HG03060 (cell line): ENCODE measurements around the gene CAV2.

ENCODE experiments used
- ATAC-seq: cut with Tn5 transposase; IDR thresholded peaks from one replicate; pipeline ENCODE4 v1.9.1; 2021; ENCODE audit warnings: low read depth, moderate number of reproducible peaks; ENCODE audit not compliant: unreplicated experiment

CAV2 gene

GRCh38 chr7:116494472-116494871 lies 5.1 kb upstream of the CAV2 start:
- no peak for ATAC-seq

DNA sequence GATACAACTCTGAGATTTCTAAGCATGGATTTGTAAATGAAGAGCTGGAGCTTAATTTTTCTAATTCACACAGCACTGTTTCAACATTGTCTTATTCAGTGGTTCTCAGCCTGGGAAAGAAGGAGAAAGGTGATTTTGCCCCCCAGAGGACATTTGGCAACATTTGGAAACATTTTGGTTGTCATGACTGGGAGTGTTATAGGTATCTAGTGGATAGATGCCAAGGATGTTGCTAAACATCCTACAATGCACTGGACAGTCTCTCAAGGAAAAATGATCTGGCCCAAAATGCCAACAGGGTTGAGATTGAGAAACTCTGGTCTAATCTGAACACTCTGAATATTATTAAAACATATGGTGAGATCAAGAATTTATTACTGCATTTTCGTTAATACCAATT lies 3.8 kb upstream of the CAV2 start:
- no peak for ATAC-seq

GRCh38 chr7:116496653-116497052 lies 2.9 kb upstream of the CAV2 start:
- ATAC-seq, result no peak

GRCh38 chr7:116497708-116498107 lies 1.8 kb upstream of the CAV2 start:
- no peak for ATAC-seq

- ATAC-seq, result no peak
These were observed 728 bp downstream of the CAV2 start for GRCh38 chr7:116500078-116500853.

DNA sequence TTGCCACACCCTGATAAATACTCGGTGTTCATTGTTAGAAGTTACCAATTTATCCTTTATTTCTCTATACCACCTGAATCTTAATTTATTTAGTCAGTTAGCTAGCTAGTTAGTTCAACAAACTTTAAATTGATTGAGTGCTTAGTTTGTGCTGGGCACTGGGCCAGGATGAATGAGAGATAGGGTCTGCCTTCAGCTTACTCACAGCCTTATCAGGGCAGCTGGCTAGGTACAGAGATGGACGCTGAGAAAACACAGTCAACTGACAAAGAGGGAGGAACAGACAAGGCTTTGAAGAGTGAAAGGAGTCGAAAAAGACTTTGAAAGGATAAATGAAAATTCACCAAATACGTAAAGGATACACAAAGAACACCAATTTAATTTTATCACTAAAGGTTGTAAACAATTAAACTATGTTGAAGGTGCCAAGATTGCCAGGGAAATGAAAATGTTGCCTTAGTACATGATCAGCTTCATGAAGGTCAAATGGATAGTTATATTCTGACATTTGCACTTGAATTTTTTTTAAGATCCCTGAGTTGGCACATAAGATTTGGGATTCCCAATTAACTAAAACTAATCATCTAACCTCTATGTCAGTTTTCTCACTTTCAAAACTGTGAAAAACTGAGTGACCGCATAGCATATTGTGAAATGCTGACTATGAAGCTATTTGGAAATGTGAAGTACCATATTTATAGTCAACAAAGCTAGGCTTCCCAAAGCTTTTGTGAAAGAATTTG lies 2.1 kb downstream of the CAV2 start:
- ATAC-seq, result no peak

DNA sequence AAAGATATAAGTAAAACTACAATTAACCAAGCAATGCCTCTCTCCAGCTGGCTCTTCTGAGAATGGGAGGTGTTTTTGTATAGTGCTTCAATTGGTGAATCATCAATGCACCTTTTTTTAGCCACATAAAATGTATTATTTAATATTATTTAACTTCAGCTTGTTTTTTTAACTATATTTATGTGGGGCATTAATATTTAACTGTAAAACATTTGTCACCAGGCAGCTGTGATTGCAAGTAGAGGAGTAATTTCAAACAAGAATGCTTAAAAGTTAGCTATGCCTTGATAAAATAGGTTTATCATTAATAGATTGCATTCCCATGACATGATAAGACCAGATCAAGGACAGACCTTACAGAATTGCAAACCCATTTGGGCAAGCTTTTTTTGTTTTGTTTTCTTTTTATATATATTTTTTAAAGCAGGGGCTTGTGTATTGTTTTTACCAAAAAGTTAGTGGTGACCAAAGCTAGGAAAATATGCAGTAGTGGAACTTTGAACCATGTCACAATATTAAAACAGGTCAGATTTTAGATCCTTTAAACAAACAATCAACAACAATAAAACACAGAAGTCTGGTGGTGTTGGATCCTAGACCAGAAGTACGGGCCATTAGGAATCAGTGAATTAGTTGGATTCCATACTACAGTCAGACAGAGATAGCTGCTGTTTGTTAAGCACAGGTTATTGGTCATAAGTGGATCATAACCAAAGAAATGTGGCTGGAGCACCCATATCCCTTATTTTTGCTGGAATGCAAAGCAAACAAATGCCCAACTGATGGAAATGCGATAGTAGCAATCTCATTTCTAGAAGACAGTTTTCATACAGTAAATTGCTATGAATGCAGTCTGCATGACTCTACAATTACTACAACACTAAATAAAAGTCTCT lies 2.9 kb downstream of the CAV2 start:
- no peak for ATAC-seq

DNA sequence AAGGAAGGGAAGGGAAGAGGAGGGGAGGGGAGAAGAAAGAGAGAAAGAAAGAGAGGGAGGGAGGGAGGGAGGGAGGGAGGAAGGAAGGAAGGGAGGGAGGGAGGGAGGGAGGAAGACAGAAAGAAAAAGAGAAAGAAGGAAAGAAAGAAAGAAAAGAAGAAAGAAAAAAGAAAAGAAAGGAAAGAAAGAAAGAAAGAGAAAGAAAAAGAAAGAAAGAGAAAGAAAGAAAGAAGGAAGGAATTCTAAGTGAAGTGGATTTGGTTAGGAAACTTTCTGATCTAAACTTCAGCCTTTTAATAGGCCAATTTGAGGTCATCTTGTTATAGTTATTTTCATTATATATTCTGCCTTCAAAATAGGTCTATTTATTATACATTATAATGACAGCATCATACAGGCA lies 4.3 kb downstream of the CAV2 start:
- ATAC-seq, result no peak

DNA sequence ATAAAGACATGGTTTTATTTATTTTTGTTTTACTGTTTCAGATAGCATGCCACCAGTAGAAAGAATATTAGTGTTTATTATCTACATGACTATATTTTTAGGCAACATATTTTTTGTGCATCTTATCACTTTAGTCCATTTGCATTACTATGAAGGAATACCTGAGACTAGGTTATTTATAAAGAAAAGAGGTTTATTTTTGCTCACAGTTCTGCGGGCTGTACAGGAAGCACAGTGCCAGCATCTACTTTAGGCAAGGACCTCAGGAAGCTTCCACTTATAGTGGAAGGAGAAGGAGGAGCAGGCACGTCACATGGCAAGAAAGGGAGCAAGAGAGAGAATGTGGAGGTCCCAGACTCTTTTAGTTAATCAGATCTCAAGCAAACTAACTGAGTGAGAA lies 5.7 kb downstream of the CAV2 start:
- no peak for ATAC-seq

- no peak for ATAC-seq
These were observed 6.3 kb downstream of the CAV2 start for GRCh38 chr7:116505823-116506222.

- no peak for ATAC-seq
These were observed 10.5 kb downstream of the CAV2 start for GRCh38 chr7:116509982-116510579.

- ATAC-seq, result no peak
These were observed 11.3 kb downstream of the CAV2 start for GRCh38 chr7:116510795-116511194.

DNA sequence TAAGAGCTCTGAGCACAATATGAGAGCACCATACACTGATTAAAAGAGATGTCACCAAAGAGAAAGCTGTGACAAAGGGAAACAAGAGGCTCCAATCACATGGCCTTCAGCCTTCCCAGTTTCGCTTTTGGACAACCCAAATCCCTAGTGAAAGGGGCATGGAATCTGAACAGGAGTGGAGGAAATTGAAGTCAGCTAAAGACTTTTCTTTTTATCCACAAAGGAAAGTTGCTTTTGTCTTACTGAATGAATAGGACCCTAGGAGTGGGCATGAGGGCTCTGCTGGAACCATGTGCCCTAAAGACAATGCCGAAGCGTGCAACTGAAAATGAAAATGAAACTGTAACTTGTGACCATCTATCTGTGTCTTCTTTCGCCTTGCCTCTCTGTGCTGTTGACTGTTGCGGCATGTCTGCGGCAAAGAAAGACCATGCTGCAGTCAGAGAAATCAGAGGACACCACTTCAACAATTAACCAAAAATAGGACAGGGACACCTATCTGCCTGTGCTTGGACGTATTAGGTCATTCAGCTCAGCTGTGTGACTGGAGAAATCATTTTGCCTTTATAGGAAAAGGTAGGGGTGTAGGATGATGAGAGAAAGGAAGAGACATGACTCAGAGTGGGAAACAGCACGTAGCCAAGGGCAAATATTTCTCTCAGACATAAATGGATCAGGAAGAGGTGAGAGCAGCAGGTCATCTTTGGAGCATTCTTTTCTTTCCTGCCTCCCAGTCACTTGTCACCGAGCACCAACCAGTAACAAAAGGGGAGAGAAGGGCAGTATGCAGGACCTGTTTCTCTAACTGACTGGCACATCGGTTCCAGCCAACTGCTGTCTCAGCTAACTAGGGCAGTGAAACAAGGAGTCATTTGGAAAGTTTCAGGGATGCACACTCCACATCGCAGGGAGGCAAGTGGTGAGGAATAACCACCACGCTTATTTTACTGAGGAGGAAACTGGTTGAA lies 12.3 kb downstream of the CAV2 start:
- peak; percentile 97 for ATAC-seq

DNA sequence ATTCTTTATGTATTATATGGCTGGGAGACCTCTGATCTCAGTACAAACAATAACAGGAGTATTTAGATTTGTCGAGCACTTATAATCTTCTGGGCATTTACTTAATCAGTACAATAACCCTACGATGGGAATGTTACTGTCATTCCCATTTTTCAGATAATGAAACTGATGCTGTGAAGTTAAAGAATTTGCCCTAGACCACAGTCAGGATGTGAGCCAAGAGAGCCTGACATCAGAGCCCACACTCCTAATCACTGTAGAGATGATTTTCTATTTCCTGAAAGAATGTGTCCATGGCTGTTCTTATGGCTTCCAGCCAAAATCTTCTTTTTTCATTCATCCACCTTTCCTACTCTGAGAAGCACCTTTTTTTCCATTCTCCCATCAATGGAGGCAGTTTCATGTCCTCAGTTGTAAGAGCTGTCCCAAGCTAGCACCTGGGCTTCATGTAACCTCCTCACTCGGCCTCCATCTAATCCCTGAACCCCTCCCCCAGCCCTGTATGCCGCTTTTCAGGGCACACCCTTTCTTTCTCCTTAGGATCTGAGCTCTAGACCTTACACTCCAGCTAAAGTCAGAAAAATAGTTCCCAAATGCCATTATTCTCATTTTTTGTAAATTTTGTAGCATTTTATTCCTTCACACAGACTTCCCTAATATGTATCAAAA lies 13.1 kb downstream of the CAV2 start:
- ATAC-seq, result no peak

GRCh38 chr7:116515584-116515983 lies 16.0 kb downstream of the CAV2 start:
- no peak for ATAC-seq

DNA sequence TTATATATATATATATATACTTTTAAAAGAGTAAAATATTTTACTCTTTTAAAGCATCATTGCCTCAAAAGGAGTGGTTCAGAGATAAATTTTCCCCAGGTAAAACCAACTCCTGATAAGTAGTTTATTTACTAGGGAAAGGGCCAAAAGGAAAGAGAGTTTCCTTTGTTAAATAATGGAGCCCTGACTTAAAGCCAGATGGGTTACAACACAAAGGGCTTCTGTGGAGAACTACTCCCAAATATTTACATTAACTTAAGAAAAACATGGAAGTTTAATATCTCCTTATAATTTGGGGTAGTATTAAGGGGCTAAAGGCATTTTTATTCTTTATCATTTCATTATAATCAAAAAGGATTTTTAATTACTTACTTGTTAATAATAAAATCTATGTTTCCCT lies 16.8 kb downstream of the CAV2 start:
- no peak for ATAC-seq

DNA sequence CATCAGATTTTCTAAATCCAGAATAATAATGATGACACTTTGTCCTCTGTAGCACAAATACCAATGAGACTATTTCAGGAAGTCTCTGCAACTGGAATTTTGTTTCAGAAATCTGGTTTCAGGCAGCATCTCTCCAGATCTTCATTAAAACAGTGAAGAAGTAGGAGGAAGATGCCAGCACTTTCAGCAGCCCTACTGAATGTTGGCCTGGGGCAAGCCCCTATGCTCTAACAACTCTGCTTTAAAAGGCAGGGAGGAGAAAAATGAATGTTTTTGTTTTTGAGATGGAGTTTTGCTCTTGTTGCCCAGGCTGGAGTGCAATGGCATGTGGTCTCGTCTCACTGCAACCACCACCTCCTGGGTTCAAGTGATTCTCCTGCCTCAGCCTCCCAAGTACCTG lies 18.1 kb downstream of the CAV2 start:
- no peak for ATAC-seq

GRCh38 chr7:116518961-116519360 lies 19.4 kb downstream of the CAV2 start:
- no peak for ATAC-seq

- no peak for ATAC-seq
These were observed 21.6 kb downstream of the CAV2 start for GRCh38 chr7:116521046-116521664.
